Ovary (tissue), 9 donors: ENCODE results near the gene NLRP2B. TPM values are rescaled to one million over a fixed set of nuclear protein-coding genes. Genes with fewer than 3 reads are reported as not detected.
"Not testable (repeated sequence)": the region's sequence is repeated elsewhere in the genome, so short reads cannot be mapped to it uniquely, and the experiment has no call there.

ENCODE experiments used
- DNase-seq, 5 donors: peaks; one replicate each; pipeline ENCODE4 v3.0.0-alpha.2; 2019 to 2020
- H3K27ac ChIP-seq, 2 donors: fragments of 200-600 bp; one replicate each; pipeline versions ENCODE4 v1.5.1 to v1.8.0; 2019 to 2022
- H3K27me3 ChIP-seq: fragments of 200-600 bp; one replicate; pipeline ENCODE4 v1.8.0; 2022
- H3K36me3 ChIP-seq: fragments of 200-600 bp; sonication (generic); one replicate; pipeline ENCODE4 v1.5.1; 2019
- H3K4me1 ChIP-seq: one replicate; pipeline ENCODE4 v1.8.1; 2013; ENCODE audit warnings: mild to moderate bottlenecking, moderate library complexity; ENCODE audit not compliant: insufficient read depth
- H3K4me3 ChIP-seq: fragments of 200-600 bp; sonication (generic); one replicate; pipeline ENCODE4 v1.5.1; 2017
- H3K9me3 ChIP-seq, 2 donors: fragments of 200-600 bp in 1 of 2; sonication (generic) in 1 of 2; one replicate each; pipeline versions ENCODE4 v1.5.1 to v1.8.1; 2013 to 2019; ENCODE audit warnings: mild to moderate bottlenecking in 1 of 2, moderate library complexity in 1 of 2
- EP300 ChIP-seq: sonication (generic); formaldehyde crosslinking; IDR thresholded peaks from one replicate; pipeline ENCODE4 v1.6.1; 2017; ENCODE audit warnings: antibody characterized with exemption
- POLR2A ChIP-seq: fragments of 450-650 bp; IDR thresholded peaks from one replicate; pipeline ENCODE4 v1.6.1; 2017; ENCODE audit warnings: antibody characterized with exemption, mild to moderate bottlenecking, moderate library complexity
- WGBS, 3 donors: extraction: QIAGEN DNeasy Blood & Tissue Kit in 1 of 3; methylation state at CpG; one replicate each; pipeline versions ENCODE4 v1.1.5 to v1.1.7; 2013 to 2017; 5-methylcytosine and 5-hydroxymethylcytosine counted together
- intact Hi-C, 4 donors: fragments of 100-400 bp; cut with DNase I; formaldehyde crosslinking; loops; one replicate each; pipeline versions ENCODE4 v1.11.0 to v1.15.1; 2022 to 2023
- polyA plus RNA-seq, 2 donors: library from polyadenylated mRNA; stranded (reverse); fragments of 200-250 nt in 1 of 2; fragments of 350-450 nt in 1 of 2; fragmentation: Illumina TruSeq in 1 of 2; extraction: RNeasy Lipid Tissue Mini Kit (QIAGEN cat#74804) in 1 of 2; gene quantifications; one replicate each; pipeline ENCODE4 v1.2.3, GENCODE V29; 2013 to 2014
- total RNA-seq, 7 donors: library from RNA; depleted of rRNA in 2 of 7; stranded (reverse); fragments of >200 nt in 2 of 7; fragmentation: NEBNext Ultra II Directional in 3 of 7; extraction: Animal tissue kit (Norgen Biotek cat#: 25700) in 3 of 7; gene quantifications; one replicate each; pipeline versions ENCODE4 v1.1.0 to v1.2.4, GENCODE V29; 2016 to 2023
- TF ChIP-seq, protein P1 (sequence below), 3 donors: fragments of 450-650 bp in 2 of 3; fragments of 200-600 bp in 1 of 3; IDR thresholded peaks; one replicate each; pipeline versions ENCODE4 v1.5.1 to v1.8.0; 2016 to 2022; ENCODE audit warnings: antibody characterized with exemption in 3 of 3, mild to moderate bottlenecking in 1 of 3
- donor health status: DM: no; HTN: no; CAD: no; lungs with moderate emphysema.
- donor health status: DM: no; HTN: no; CAD: no.
- donor health status: Bipolar disorder and iron deficiency.
- donor health status: DM: yes; HTN: yes; CAD: no.
- donor health status: DM: no; HTN: no; CAD: no.
- donor health status: DM: yes; HTN: yes; CAD: no.

The NLRP2B gene
- total and polyA plus RNA-seq, 9 donors = 0.07 TPM; not detected in 8

DNA sequence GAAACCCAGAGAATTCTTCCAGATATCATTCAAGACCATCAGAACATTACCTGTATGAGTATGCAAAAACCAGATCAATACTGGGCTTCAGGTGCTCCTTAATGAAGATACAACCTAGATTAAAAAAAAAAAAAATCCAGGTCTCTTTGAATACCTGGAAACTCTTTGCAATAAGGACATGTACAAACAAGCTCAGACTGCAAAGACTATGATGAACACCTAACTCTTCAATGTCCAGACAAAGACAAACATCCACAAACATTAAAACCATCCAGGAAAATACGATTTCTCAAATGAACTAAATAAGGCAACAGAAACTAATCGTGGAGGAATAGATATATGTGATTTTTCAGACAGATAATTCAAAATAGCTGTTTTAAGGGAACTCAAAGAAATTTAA is 38.7 kb downstream of the NLRP2B start:
- TF ChIP-seq, protein P1, sequence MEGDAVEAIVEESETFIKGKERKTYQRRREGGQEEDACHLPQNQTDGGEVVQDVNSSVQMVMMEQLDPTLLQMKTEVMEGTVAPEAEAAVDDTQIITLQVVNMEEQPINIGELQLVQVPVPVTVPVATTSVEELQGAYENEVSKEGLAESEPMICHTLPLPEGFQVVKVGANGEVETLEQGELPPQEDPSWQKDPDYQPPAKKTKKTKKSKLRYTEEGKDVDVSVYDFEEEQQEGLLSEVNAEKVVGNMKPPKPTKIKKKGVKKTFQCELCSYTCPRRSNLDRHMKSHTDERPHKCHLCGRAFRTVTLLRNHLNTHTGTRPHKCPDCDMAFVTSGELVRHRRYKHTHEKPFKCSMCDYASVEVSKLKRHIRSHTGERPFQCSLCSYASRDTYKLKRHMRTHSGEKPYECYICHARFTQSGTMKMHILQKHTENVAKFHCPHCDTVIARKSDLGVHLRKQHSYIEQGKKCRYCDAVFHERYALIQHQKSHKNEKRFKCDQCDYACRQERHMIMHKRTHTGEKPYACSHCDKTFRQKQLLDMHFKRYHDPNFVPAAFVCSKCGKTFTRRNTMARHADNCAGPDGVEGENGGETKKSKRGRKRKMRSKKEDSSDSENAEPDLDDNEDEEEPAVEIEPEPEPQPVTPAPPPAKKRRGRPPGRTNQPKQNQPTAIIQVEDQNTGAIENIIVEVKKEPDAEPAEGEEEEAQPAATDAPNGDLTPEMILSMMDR (IDR thresholded peaks at IDR 0.05) = no peak
- TF ChIP-seq POLR2A (no peak), EP300 (no peak)
- no peak for DNase-seq
- WGBS, 3 donors = 35 to 49% (median 46%) methylated on average over 2 of the region's 2 CpGs
- no peaks in the 10 kb centered on the region for H3K27me3 ChIP-seq
- H3K36me3 ChIP-seq = no peaks in the 10 kb centered on the region
- no peak overlapping the region for H3K4me3 ChIP-seq
- no peak overlapping the region for H3K27ac ChIP-seq
- no peaks in the 10 kb centered on the region for H3K4me1 ChIP-seq
- intact Hi-C loops = no loop called here
- no peaks in the 10 kb centered on the region for H3K9me3 ChIP-seq

DNA sequence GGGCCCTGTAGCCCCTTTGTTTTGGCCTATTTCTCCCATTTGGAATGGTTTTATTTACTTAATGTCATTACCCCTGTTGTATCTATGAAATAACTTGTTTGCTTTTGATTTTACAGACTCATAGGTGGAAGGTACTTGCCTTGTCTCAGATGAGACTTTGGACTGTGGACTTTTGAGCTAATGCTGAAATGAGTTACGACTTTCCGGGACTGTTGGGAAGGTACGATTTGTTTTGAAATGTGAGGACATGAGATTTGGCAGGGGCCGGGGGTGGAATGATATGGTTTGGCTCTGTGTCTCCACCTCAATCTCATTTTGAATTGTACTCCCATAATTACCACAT is 39.4 kb downstream of the NLRP2B start:
- DNase-seq = no peak
- Histone ChIP-seq H3K36me3 (no peaks in the 10 kb centered on the region), H3K4me3 (no peak overlapping the region), H3K27ac (no peak overlapping the region), H3K9me3 (no peaks in the 10 kb centered on the region), H3K4me1 (no peaks in the 10 kb centered on the region), H3K27me3 (no peaks in the 10 kb centered on the region)
- WGBS, 3 donors = 90 to 91% (median 91%) methylated on average over 4 of the region's 4 CpGs
- TF ChIP-seq POLR2A = no peak
- TF ChIP-seq, protein P1 (IDR thresholded peaks at IDR 0.05) = no peak
- no peak for TF ChIP-seq EP300
- intact Hi-C loops = no loop called here

DNA sequence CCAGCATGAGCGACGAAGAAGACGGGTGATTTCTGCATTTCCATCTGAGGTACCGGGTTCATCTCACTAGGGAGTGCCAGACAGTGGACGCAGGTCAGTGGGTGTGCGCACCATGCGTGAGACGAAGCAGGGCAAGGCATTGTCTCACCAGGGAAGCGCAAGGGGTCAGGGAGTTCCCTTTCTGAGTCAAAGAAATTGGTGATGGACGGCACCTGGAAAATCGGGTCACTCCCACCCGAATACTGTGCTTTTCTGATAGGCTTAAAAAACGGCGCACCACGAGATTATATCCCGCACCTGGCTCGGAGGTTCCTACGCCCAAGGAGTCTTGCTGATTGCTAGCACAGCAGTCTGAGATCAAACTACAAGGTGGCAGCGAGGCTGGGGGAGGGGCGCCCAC is 50.6 kb downstream of the NLRP2B start:
- H3K4me3 ChIP-seq, H3K4me1 ChIP-seq, H3K9me3 ChIP-seq, H3K36me3 ChIP-seq, H3K27ac ChIP-seq, DNase-seq, H3K27me3 ChIP-seq, intact Hi-C loops: not testable (repeated sequence)
- 93 to 95% (median 94%) methylated on average over 20 of the region's 20 CpGs for WGBS, 3 donors

Other genes starting within 250 kb of the NLRP2B start
- gene ZXDB, start 88.2 kb downstream of the NLRP2B start, total RNA-seq = 10 to 100 TPM in 3 of 7 donors, 1 to 10 TPM in 4; 8.5 to 13.6 (median 9.7) TPM
- gene ZXDB, start 88.2 kb downstream of the NLRP2B start, polyA plus RNA-seq = 1 to 10 TPM; 4.3 to 7.3 TPM
- gene ZXDA, start 230.2 kb upstream of the NLRP2B start, total RNA-seq = 1 to 10 TPM; 7.0 to 9.1 (median 8.2) TPM
- gene ZXDA, start 230.2 kb upstream of the NLRP2B start, polyA plus RNA-seq = 1 to 10 TPM; 2.9 to 3.2 TPM